Measurements from ENCODE around the gene NINJ2. TPM values are rescaled to one million over a fixed set of nuclear protein-coding genes. Genes with fewer than 3 reads are reported as not detected.

NINJ2 gene
- total and polyA plus RNA-seq, 2 experiments from 2014 or later, result 4.9 to 5.2 TPM

DNA sequence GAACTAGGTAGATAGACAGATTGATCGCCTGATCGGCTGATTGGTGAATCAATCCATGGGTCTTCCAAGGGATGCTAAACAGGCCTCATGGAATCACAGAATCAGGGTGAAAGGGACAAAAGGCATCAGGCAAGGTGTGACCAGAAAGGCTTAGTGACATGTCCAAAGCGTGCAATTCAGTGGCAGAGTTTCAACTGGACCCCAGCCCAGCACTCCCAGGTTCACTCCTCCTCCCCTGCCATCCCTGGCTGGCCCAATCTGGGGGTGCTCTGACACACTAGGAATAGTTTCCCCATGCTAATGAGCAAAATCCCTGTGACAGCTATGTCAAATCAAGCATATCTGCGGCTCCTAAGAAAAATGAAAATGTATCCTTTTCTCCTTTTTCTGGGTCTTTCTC lies 50.4 kb downstream of the NINJ2 start:
- Histone ChIP-seq H3K79me2 (ENCODE audit: insufficient read depth) (no peaks in the 10 kb centered on the region), H4K20me1 (ENCODE audit: insufficient read depth) (no peaks in the 10 kb centered on the region), H3K27me3 (replicated peaks; ENCODE audit: insufficient read depth) (no peaks in the 10 kb centered on the region), H3K27ac (no peak overlapping the region), H3K36me3 (ENCODE audit: low read depth) (no peaks in the 10 kb centered on the region), H3K9me2 (ENCODE audit: insufficient read depth) (no peaks in the 10 kb centered on the region), H3K9me3 (ENCODE audit: low read depth) (no peaks in the 10 kb centered on the region), H3K4me2 (ENCODE audit: unreplicated experiment) (no peak overlapping the region), H3K4me1 (ENCODE audit: insufficient read depth) (peaks cover 10% of the 10 kb centered on the region), H2AFZ (no peak overlapping the region), H3K4me3 (no peak overlapping the region), H3K9ac (no peak overlapping the region), H3F3A (ENCODE audit: insufficient read depth) (no peaks in the 10 kb centered on the region)
- DNase-seq, result no peak
- 90 to 95% methylated on average over 4 of the region's 4 CpGs for WGBS, 2 experiments (ENCODE audit: low coverage in 1 of 2, low lambda C conversion rate in 2 of 2, missing lambda C conversion rate in 2 of 2)
- TF ChIP-seq EZH2 (IDR thresholded peaks at IDR 0.05; ENCODE audit: insufficient read depth, poor library complexity, severe bottlenecking), result no peak
- TF ChIP-seq EZH2phosphoT487 (IDR thresholded peaks at IDR 0.05; ENCODE audit: insufficient read depth, low read depth), result no peak
- in situ Hi-C loops (cut with MboI), result no loop called here

DNA sequence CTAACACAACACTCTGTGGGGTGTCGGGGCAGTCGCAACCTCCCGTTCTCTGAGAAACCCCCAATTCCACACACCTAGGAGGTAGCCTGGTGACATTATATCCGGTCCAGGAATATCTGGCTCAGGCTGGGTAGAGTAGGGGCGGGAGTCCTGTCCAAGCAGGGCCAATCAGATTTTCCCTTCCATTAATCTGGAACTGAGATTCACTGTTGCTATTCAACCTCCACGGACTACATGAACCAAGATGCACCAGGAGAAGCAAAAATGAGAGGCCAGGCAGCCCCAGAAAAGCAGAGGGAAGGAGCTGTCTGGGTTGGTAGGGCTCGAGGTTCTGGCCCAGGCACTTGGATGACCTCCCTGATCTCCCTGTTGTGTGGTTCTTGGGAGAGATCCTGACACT lies 51.0 kb downstream of the NINJ2 start:
- Histone ChIP-seq H3F3A (ENCODE audit: insufficient read depth) (no peaks in the 10 kb centered on the region), H3K9me3 (ENCODE audit: low read depth) (no peaks in the 10 kb centered on the region), H3K9ac (no peak overlapping the region), H3K36me3 (ENCODE audit: low read depth) (no peaks in the 10 kb centered on the region), H3K27me3 (replicated peaks; ENCODE audit: insufficient read depth) (no peaks in the 10 kb centered on the region), H3K4me3 (no peak overlapping the region), H2AFZ (no peak overlapping the region), H3K27ac (no peak overlapping the region), H4K20me1 (ENCODE audit: insufficient read depth) (no peaks in the 10 kb centered on the region), H3K9me2 (ENCODE audit: insufficient read depth) (no peaks in the 10 kb centered on the region), H3K4me1 (ENCODE audit: insufficient read depth) (peaks cover 10% of the 10 kb centered on the region), H3K79me2 (ENCODE audit: insufficient read depth) (no peaks in the 10 kb centered on the region), H3K4me2 (ENCODE audit: unreplicated experiment) (no peak overlapping the region)
- 82 to 85% methylated on average over 7 of the region's 7 CpGs for WGBS, 2 experiments (ENCODE audit: low coverage in 1 of 2, low lambda C conversion rate in 2 of 2, missing lambda C conversion rate in 2 of 2)
- no peak for DNase-seq
- no peak for TF ChIP-seq EZH2 (IDR thresholded peaks at IDR 0.05; ENCODE audit: insufficient read depth, poor library complexity, severe bottlenecking)
- no peak for TF ChIP-seq EZH2phosphoT487 (IDR thresholded peaks at IDR 0.05; ENCODE audit: insufficient read depth, low read depth)
- in situ Hi-C loops (cut with MboI), result no loop called here

DNA sequence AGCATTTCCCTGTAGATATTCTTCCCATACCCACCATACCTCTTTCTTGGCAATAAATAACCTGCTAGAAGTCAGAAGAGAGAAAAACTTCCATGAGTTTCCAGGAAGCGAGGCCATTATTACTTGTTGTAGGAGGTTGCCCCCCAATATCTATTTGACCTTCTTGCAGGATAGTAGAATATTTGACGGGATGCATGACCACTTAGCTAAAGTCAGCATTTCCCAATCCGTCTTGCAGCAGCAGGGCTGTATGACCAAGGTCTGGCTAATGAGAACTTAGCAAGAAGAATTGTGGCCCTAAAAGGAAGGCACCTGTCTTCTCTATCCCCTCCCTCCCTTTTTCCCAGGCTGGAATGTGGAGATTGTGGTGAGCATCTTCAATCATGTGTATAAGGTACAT lies 51.5 kb downstream of the NINJ2 start:
- Histone ChIP-seq H3K27ac (no peak overlapping the region), H3K4me2 (ENCODE audit: unreplicated experiment) (no peak overlapping the region), H3K9me3 (ENCODE audit: low read depth) (no peaks in the 10 kb centered on the region), H4K20me1 (ENCODE audit: insufficient read depth) (no peaks in the 10 kb centered on the region), H3K79me2 (ENCODE audit: insufficient read depth) (no peaks in the 10 kb centered on the region), H2AFZ (no peak overlapping the region), H3K4me3 (no peak overlapping the region), H3K27me3 (replicated peaks; ENCODE audit: insufficient read depth) (no peaks in the 10 kb centered on the region), H3F3A (ENCODE audit: insufficient read depth) (no peaks in the 10 kb centered on the region), H3K9me2 (ENCODE audit: insufficient read depth) (no peaks in the 10 kb centered on the region), H3K36me3 (ENCODE audit: low read depth) (no peaks in the 10 kb centered on the region), H3K9ac (no peak overlapping the region), H3K4me1 (ENCODE audit: insufficient read depth) (peaks cover 10% of the 10 kb centered on the region)
- no peak for DNase-seq
- no peak for TF ChIP-seq EZH2phosphoT487 (IDR thresholded peaks at IDR 0.05; ENCODE audit: insufficient read depth, low read depth)
- no peak for TF ChIP-seq EZH2 (IDR thresholded peaks at IDR 0.05; ENCODE audit: insufficient read depth, poor library complexity, severe bottlenecking)
- WGBS, 2 experiments (ENCODE audit: low coverage in 1 of 2, low lambda C conversion rate in 2 of 2, missing lambda C conversion rate in 2 of 2), result 93 to 100% methylated on average over 3 of the region's 3 CpGs
- in situ Hi-C loops (cut with MboI), result no loop called here

DNA sequence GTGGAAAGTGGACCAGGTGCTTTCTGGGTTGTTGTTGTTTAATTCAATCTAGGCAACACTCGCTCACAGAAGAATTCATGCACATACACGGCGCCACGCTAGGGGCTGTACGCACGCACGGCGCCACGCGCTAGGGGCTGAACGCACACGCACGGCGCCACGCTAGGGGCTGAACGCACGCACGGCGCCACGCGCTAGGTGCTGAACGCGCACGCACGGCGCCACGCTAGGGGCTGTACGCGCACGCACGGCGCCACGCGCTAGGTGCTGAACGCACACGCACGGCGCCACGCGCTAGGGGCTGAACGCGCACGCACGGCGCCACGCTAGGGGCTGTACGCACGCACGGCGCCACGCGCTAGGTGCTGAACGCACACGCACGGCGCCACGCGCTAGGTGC lies 54.3 kb downstream of the NINJ2 start:
- no peak overlapping the region for H3K9ac ChIP-seq
- TF ChIP-seq EZH2 (IDR thresholded peaks at IDR 0.05; ENCODE audit: insufficient read depth, poor library complexity, severe bottlenecking) (no peak), EZH2phosphoT487 (IDR thresholded peaks at IDR 0.05; ENCODE audit: insufficient read depth, low read depth) (no peak)
- no peak overlapping the region for H3K27ac ChIP-seq
- in situ Hi-C loops (cut with MboI), result no loop called here
- peaks cover 10% of the 10 kb centered on the region for H3K4me1 ChIP-seq (ENCODE audit: insufficient read depth)
- H2AFZ ChIP-seq, result no peak overlapping the region
- H4K20me1 ChIP-seq (ENCODE audit: insufficient read depth), result no peaks in the 10 kb centered on the region
- no peaks in the 10 kb centered on the region for H3K36me3 ChIP-seq (ENCODE audit: low read depth)
- no peaks in the 10 kb centered on the region for H3K9me2 ChIP-seq (ENCODE audit: insufficient read depth)
- H3F3A ChIP-seq (ENCODE audit: insufficient read depth), result no peaks in the 10 kb centered on the region
- H3K4me2 ChIP-seq (ENCODE audit: unreplicated experiment), result no peak overlapping the region
- no peaks in the 10 kb centered on the region for H3K79me2 ChIP-seq (ENCODE audit: insufficient read depth)
- no peaks in the 10 kb centered on the region for H3K27me3 ChIP-seq (replicated peaks; ENCODE audit: insufficient read depth)
- H3K4me3 ChIP-seq, result no peak overlapping the region
- DNase-seq, result no peak
- no peaks in the 10 kb centered on the region for H3K9me3 ChIP-seq (ENCODE audit: low read depth)
- WGBS, 2 experiments (ENCODE audit: low coverage in 1 of 2, low lambda C conversion rate in 2 of 2, missing lambda C conversion rate in 2 of 2), result 97 to 100% methylated on average over 4 to 57 of the region's 58 CpGs

DNA sequence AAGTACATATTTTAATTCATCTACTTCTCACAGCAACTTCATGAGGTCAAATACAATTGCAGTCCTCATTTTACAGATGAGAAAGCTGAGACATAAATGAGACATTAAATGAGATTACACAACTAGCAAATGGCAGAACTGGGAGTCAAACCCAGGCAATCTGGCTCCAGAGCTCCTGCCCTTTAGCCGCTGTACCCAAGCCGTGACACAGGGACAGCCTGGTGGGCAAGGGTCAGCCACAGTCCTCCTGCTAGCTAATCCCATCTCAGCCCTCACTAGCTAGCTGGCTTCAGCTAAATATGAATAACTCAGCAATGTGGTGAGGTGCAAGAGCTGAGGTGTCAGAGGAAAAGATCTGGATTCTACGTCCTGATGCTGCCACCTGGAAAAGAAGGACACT lies 54.8 kb downstream of the NINJ2 start:
- Histone ChIP-seq H3K4me3 (no peak overlapping the region), H3K9me2 (ENCODE audit: insufficient read depth) (no peaks in the 10 kb centered on the region), H2AFZ (no peak overlapping the region), H3K79me2 (ENCODE audit: insufficient read depth) (no peaks in the 10 kb centered on the region), H3K9ac (no peak overlapping the region), H3F3A (ENCODE audit: insufficient read depth) (no peaks in the 10 kb centered on the region), H3K4me2 (ENCODE audit: unreplicated experiment) (no peak overlapping the region), H3K27me3 (replicated peaks; ENCODE audit: insufficient read depth) (no peaks in the 10 kb centered on the region), H3K36me3 (ENCODE audit: low read depth) (no peaks in the 10 kb centered on the region), H4K20me1 (ENCODE audit: insufficient read depth) (no peaks in the 10 kb centered on the region), H3K9me3 (ENCODE audit: low read depth) (no peaks in the 10 kb centered on the region), H3K4me1 (ENCODE audit: insufficient read depth) (peaks cover 10% of the 10 kb centered on the region), H3K27ac (no peak overlapping the region)
- TF ChIP-seq EZH2 (IDR thresholded peaks at IDR 0.05; ENCODE audit: insufficient read depth, poor library complexity, severe bottlenecking), result no peak
- no peak for TF ChIP-seq EZH2phosphoT487 (IDR thresholded peaks at IDR 0.05; ENCODE audit: insufficient read depth, low read depth)
- 93 to 98% methylated on average over 3 of the region's 3 CpGs for WGBS, 2 experiments (ENCODE audit: low coverage in 1 of 2, low lambda C conversion rate in 2 of 2, missing lambda C conversion rate in 2 of 2)
- DNase-seq, result no peak
- in situ Hi-C loops (cut with MboI), result no loop called here

Measured in GM23248 (cell line).